Immature natural killer cell (primary cell): Measurements from ENCODE around the gene BAD. TPM values are rescaled to one million over a fixed set of nuclear protein-coding genes. Genes with fewer than 3 reads are reported as not detected.

Experiments used
- DNase-seq, 3 donors: peaks; one replicate each; pipeline ENCODE4 v3.0.0; 2022; ENCODE audit warnings: mixed read lengths in 1 of 3
- H3K27ac Mint-ChIP-seq, 6 donors: one replicate each; pipeline ENCODE4 v1.8.0; 2020; ENCODE audit warnings: mixed read lengths in 6 of 6, mild to moderate bottlenecking in 5 of 6, inconsistent platforms in 4 of 6, moderate library complexity in 3 of 6
- H3K27me3 Mint-ChIP-seq, 3 donors: one replicate each; pipeline ENCODE4 v1.8.0; 2020 to 2021; ENCODE audit warnings: low read depth in 3 of 3, mild to moderate bottlenecking in 3 of 3, mixed read lengths in 3 of 3, moderate library complexity in 3 of 3, inconsistent platforms in 1 of 3
- H3K36me3 Mint-ChIP-seq, 3 donors: one replicate each; pipeline ENCODE4 v1.8.0; 2020; ENCODE audit warnings: mixed read lengths in 3 of 3, inconsistent platforms in 2 of 3, mild to moderate bottlenecking in 2 of 3
- H3K4me1 Mint-ChIP-seq, 2 donors: one replicate each; pipeline ENCODE4 v1.8.0; 2020; ENCODE audit warnings: inconsistent platforms in 2 of 2, mild to moderate bottlenecking in 2 of 2, mixed read lengths in 2 of 2, moderate library complexity in 1 of 2
- H3K4me3 Mint-ChIP-seq, 5 donors: one replicate each; pipeline ENCODE4 v1.8.0; 2020; ENCODE audit warnings: mild to moderate bottlenecking in 5 of 5, mixed read lengths in 5 of 5, inconsistent platforms in 3 of 5, moderate library complexity in 3 of 5
- H3K9me3 Mint-ChIP-seq, 6 donors: one replicate each; pipeline ENCODE4 v1.8.0; 2020; ENCODE audit warnings: mild to moderate bottlenecking in 6 of 6, mixed read lengths in 6 of 6, inconsistent platforms in 4 of 6, moderate library complexity in 3 of 6
- polyA plus RNA-seq, 3 donors: library from polyadenylated mRNA; unstranded; fragments of 300-500 nt; fragmentation: Illumina TruSeq; gene quantifications; one replicate each; pipeline ENCODE4 v1.2.3, GENCODE V29; 2021

The BAD gene
- polyA plus RNA-seq, 3 donors from 2014 or later, result 67.7 to 87.5 (median 77.3) TPM

DNA sequence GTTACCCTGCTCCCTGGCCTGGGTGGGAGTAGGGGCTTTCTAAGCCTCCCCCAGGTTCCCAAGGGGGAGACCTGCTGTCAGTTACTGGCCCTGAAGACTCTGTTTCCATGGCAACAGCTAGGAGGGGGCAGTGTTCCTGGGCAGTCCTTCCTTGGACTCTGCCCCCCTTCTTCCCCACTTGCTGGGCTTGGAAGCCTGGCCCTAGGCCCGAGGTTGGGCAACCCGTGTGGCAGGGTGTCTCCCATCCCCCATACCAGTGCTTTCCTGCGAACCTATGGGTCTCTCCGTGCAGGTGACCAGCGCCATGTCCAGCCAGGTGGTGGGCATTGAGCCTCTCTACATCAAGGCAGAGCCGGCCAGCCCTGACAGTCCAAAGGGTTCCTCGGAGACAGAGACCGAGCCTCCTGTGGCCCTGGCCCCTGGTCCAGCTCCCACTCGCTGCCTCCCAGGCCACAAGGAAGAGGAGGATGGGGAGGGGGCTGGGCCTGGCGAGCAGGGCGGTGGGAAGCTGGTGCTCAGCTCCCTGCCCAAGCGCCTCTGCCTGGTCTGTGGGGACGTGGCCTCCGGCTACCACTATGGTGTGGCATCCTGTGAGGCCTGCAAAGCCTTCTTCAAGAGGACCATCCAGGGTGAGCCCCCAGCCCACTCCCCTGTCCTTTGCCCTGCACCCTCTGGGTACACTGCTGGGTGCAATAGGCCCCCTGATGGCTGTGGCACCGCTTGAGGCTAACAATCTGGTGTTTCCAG lies 22.6 kb upstream of the BAD start:
- Mint-ChIP-seq H3K4me3 (peak overlapping the region; percentile 91 to 98 (median 94)), H3K27me3 (peaks cover 5 to 10% (median 10%) of the 10 kb centered on the region in 3 donors)

DNA sequence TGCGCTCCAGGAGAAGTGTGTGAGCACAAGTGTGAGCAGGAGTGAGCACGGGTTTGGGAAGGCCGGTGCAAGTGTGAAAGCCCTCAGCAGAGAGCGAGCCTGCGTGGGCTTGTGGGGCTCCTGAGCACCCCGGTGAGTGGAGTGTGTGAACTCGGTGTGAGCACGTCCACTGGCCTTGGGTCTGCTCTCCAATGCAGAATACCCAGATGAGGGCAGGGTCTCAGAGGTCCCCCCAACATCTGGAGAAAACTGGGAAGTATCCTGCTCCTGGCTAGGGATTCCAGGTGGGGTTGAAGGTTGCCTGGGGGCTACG lies 22.1 kb upstream of the BAD start:
- no peak for DNase-seq
- Mint-ChIP-seq H3K27ac (peak overlapping the region; percentile 93 to 98 (median 94)), H3K9me3 (no peaks in the 10 kb centered on the region), H3K36me3 (peaks cover 0 to 4% (median 0%) of the 10 kb centered on the region in 3 donors), H3K4me1 (peaks cover 30 to 33% of the 10 kb centered on the region in 2 donors), H3K4me3 (peak overlapping the region; percentile 91 to 98 (median 94)), H3K27me3 (peaks cover 7 to 15% (median 10%) of the 10 kb centered on the region in 3 donors)

More for the DNA sequence above, 22.6 kb upstream of the BAD start:
- peak overlapping the region in 5 of 6 donors; percentile 93 to 97 (median 93) for H3K27ac Mint-ChIP-seq
- H3K4me1 Mint-ChIP-seq, result peaks cover 30 to 33% of the 10 kb centered on the region in 2 donors
- DNase-seq, result no peak
- H3K9me3 Mint-ChIP-seq, result no peaks in the 10 kb centered on the region
- peaks cover 0 to 4% (median 0%) of the 10 kb centered on the region in 3 donors for H3K36me3 Mint-ChIP-seq

DNA sequence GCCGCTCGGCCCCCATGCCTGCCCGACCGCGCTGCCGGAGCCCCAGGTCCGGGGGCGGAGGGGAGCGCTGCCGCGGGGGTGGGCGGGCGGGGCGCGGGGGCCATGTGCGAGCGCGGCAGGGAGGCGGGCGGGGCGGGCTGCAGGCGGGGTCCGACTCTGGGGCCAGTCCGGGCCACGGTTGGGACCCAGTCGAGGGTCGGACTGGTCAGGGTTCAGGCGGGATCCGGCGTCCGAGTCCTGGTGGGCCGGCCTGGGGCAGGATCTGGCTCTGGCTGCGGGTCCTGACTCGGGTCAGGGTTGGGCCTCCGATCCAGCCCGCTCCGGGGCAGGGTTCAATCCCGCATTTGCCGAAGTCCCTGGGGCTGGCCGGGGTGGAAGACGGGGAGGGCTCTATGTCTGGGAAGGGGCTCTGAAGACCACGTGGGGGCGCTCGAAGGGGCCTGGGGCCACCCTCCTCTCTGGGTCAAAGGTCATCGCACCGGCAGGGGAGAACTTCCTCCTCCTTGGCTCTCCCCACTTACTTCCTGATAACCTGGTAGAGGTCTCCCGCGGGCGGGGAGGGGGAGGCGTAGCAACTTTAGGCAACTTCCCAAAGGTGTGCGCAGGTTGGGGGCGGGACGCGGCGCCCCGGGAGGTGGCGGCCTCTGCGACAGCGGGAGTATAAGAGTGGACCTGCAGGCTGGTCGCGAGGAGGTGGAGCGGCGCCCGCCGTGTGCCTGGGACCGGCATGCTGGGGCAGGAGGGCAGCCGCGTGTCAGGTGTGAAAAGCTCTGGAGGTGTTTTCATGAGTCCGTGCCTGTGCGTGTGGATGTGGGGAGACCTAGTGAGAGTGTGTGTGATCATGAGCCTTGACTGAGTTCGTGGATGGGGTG lies 21.5 kb upstream of the BAD start:
- Mint-ChIP-seq H3K27ac (peak overlapping the region; percentile 93 to 98 (median 94)), H3K36me3 (peaks cover 0 to 4% (median 0%) of the 10 kb centered on the region in 3 donors), H3K9me3 (no peaks in the 10 kb centered on the region), H3K4me3 (peak overlapping the region; percentile 91 to 98 (median 94)), H3K27me3 (peaks cover 7 to 21% (median 11%) of the 10 kb centered on the region in 3 donors), H3K4me1 (peaks cover 32 to 34% of the 10 kb centered on the region in 2 donors)
- peak; percentile 59 to 62 (median 60) for DNase-seq

DNA sequence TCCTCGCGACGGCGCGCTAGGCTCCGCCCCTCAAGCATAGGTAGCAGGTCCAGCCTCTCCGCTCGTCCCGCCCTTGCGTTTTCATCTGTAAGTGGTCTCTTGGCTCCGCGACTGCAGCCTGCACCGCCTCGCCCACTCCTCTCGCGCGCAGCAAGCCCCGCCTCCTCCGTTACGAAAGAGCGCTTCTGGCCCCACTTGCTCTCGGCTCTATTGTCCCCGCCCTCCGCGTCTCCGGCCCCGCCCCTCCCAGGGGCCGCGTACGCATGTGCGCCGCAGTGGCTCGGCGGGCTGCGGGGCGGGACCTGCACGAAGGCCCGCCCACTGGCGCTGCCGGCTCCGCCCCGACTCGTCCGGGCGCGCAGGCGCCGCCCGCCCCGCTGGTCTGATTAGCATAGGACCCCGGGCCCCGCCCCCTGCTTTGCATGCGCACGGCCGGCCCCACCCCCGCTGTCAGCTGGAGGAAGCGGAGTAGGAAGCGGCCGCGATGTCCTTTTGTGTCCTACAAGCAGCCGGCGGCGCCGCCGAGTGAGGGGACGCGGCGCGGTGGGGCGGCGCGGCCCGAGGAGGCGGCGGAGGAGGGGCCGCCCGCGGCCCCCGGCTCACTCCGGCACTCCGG lies 20.7 kb upstream of the BAD start, which contains the start of gene ESRRA:
Gene ESRRA (plus strand): TSS at position 450 of the 616 bp plus-strand sequence. CDS start 1,656 bp downstream, outside the sequence.
- DNase-seq, result peak; percentile 99
- peaks cover 13 to 28% (median 16%) of the 10 kb centered on the region in 3 donors for H3K27me3 Mint-ChIP-seq
- H3K4me3 Mint-ChIP-seq, result peak within 1 kb of the TSS; percentile 94 to 98 (median 95)
- no peaks in the 10 kb centered on the region for H3K9me3 Mint-ChIP-seq
- peaks cover 37 to 38% of the 10 kb centered on the region in 2 donors for H3K4me1 Mint-ChIP-seq
- H3K36me3 Mint-ChIP-seq, result peaks cover 0 to 4% (median 0%) of the 10 kb centered on the region in 3 donors
- H3K27ac Mint-ChIP-seq, result peak within 1 kb of the TSS; percentile 93 to 99 (median 98)

DNA sequence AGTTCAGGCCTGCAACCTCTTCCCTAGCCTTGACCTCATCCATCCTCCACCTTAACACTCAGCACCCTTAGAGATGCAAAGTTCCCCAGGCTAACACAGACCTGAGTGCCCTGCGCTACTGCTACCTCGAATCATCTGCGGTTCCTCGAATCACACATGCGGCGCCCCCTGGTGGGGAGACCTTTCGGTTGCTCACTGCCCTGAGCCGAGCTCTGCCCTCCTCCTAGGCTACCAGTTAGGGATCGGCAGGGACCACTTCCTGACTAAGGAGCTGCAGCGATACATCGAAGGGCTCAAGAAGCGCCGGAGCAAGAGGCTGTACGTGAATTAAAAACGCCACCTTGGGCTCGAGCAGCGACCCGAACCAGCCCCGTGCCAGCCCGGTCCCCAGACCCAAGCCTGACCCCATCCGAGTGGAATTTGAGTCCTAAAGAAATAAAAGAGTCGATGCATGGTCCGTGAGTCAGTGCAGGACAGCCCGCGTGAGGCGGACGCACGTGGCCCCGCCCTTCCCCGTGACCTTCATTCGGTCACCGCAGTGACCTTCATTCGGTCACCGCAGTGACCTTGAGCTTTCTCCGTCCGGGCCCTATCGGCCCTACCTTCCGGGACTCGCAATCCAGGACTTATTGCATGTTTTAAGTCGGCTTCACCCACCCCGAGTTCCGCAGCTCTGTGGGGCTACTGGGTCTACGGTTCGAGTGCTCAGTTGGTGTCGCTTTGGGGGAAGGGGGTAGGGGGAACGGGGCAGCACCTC lies 20.0 kb upstream of the BAD start:
- Mint-ChIP-seq H3K4me1 (peaks cover 38 to 45% of the 10 kb centered on the region in 2 donors), H3K36me3 (peaks cover 0 to 4% (median 0%) of the 10 kb centered on the region in 3 donors), H3K4me3 (peak overlapping the region; percentile 90 to 98 (median 94))

DNA sequence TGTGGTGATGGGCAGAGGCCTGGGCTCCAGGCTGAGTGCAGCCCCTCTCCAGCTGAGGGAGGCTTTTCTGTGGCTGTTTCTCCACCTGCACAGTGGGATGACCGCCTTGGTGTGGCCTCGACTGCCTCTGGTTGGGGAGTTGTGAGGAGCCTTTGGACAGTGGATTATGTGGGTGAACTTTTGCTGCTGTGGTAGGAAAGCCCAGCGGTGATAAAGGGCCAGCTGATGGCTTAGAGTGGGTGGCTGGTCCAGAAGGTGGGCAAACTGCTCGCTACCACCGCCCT lies 19.5 kb upstream of the BAD start:
- Mint-ChIP-seq H3K9me3 (no peaks in the 10 kb centered on the region), H3K4me3 (peak overlapping the region; percentile 90 to 98 (median 94)), H3K4me1 (peaks cover 38 to 46% of the 10 kb centered on the region in 2 donors), H3K36me3 (peaks cover 0 to 4% (median 0%) of the 10 kb centered on the region in 3 donors), H3K27ac (peak overlapping the region; percentile 91 to 99 (median 98)), H3K27me3 (peaks cover 19 to 34% (median 19%) of the 10 kb centered on the region in 3 donors)
- DNase-seq, result no peak

More for the DNA sequence above, 20.0 kb upstream of the BAD start:
- Mint-ChIP-seq H3K27ac (peak overlapping the region; percentile 91 to 99 (median 98)), H3K27me3 (peaks cover 18 to 34% (median 18%) of the 10 kb centered on the region in 3 donors), H3K9me3 (no peaks in the 10 kb centered on the region)
- DNase-seq, result peak; percentile 89 to 90 (median 90)

DNA sequence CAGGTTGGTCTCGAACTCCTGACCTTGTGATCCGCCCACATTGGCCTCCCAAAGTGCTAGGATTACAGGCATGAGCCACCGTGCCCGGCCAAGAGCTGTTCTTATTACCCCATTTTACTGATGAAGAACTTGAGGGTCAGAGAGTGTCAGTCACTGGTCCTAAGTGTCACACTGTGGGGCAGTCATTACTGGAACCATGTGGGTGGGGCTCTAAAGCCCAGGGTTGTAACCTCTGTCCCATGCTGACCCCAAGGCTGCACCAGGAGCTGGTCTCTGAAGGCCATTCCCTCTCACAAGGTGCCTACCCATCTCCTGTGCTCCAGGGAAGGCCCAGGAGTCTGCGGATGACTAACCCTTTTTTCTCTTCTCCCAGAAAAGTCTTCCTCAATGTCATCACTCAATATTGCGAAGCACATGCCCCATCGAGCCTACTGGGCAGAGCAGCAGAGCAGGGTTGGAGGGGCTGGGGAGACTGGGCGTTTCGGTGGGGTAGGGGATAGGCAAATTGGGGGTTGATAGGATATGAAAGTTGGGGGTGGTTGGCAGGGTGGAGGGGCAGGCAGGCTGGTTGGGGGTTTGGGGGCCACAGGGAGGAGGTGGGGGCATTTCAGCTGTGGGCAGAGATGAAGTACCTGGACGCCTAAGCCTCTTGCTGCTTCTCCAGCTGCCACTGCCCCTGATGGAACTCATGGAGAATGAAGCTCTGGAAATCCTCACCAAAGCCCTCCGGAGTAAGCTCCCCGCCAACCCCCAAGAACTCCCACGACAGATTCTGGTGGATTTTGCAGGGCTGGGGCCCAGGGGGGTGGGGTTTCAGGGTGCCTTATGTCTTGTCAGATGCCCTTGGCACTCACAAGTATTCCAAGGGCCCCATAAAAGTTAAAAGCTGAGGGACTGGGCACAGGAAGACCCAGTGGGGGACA lies 18.9 kb upstream of the BAD start:
- peaks cover 38 to 46% of the 10 kb centered on the region in 2 donors for H3K4me1 Mint-ChIP-seq
- H3K27ac Mint-ChIP-seq, result peak overlapping the region in 4 of 6 donors; percentile 97 to 99 (median 98)
- no peak overlapping the region for H3K4me3 Mint-ChIP-seq
- no peak for DNase-seq
- no peaks in the 10 kb centered on the region for H3K9me3 Mint-ChIP-seq
- H3K27me3 Mint-ChIP-seq, result peaks cover 20 to 34% (median 22%) of the 10 kb centered on the region in 3 donors
- H3K36me3 Mint-ChIP-seq, result peaks cover 0 to 4% (median 0%) of the 10 kb centered on the region in 3 donors

DNA sequence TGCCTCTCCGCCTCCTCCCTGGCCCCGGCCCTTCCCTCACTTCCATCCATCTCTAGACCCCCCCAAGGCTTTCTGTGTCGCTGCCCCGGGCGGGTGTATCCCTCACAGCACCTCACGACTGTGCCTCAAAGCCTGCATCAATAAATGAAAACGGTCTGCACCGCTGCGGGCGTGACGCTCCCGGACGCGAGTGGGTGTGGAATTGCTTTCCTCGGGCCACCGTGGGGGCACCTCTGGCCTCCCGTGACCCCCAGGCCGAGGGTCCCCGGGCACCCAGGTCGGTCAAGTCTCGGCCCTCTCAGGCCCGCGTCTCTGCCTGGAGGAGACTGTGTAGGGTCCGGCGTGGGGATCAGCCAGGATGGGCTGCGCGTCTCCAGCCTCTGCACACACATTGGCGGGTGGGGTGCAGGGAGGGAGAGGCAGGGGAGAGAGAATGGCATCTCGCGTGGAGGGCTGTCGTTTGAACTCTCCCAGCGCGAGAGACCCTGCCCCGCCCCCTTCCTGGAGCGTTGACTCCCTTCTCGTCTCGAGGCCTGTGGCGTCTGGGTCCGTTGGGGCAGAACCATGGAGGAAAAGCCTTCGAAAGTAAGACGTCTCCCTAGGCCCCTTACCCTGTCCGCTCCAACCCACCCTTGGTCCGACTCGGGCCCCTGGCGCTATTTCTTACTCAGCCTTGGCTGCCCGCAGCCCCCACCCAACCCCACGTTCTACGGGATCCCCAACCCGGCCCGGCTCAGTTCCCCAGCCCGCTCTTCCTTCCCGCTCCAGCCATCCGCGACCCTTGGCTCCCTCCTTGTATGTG lies 15.6 kb upstream of the BAD start, which contains the start of gene CATSPERZ:
Gene CATSPERZ (plus strand): TSS at position 512 of the 802 bp plus-strand sequence. CDS start 53 bp downstream, at position 565.
- Mint-ChIP-seq H3K36me3 (no peaks in the 10 kb centered on the region), H3K9me3 (no peaks in the 10 kb centered on the region), H3K27ac (peak within 1 kb of the TSS in 5 of 6 donors; percentile 77 to 87 (median 80)), H3K4me1 (peaks cover 25 to 30% of the 10 kb centered on the region in 2 donors), H3K27me3 (peaks cover 29 to 41% (median 40%) of the 10 kb centered on the region in 3 donors), H3K4me3 (peak within 1 kb of the TSS; percentile 65 to 80 (median 72))
- peak in 1 of 3 donors; percentile 12 for DNase-seq

DNA sequence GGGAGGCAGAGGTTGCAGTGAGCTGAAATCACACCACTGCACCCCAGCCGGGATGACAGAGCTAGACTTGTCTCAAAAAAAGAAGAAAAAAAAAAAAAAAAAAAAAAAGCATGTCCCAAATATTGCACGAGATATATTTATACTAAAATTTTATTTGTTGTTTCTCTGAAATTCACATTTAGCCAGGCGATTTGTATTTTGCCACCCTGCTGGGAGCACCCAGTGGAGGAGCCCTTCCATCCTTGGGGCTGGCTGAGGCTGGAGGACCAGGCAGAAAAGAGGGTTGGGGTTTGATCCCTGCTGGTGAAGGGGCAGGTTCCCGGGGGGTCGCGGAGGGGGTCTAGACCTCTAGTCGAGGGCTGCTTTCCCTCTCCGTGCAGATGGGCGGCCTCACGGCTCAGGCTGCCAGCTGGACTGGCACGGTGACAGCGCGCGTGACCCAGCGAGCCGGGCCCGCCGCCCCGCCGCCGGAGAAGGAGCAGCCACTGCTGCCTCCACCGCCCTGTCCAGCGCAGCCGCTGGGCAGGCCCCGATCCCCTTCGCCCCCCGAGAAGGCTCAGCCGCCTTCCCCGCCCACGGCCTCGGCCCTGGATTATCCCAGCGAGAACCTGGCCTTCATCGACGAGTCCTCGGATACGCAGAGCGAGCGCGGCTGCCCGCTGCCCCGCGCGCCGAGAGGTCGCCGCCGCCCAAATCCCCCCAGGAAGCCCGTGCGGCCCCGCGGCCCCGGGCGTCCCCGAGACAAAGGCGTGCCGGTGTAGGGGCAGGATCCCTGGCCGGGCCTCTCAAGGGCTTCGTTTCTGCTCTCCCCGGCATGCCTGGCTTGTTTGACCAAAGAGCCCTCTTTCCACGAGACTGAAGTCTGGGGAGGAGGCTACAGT lies 14.7 kb upstream of the BAD start:
- H3K27me3 Mint-ChIP-seq, result peaks cover 30 to 44% (median 36%) of the 10 kb centered on the region in 3 donors
- H3K4me3 Mint-ChIP-seq, result peak overlapping the region in 4 of 5 donors; percentile 3 to 29 (median 22)
- H3K36me3 Mint-ChIP-seq, result no peaks in the 10 kb centered on the region
- H3K9me3 Mint-ChIP-seq, result no peaks in the 10 kb centered on the region
- H3K27ac Mint-ChIP-seq, result peak overlapping the region in 4 of 6 donors; percentile 35 to 83 (median 48)
- peaks cover 20 to 21% of the 10 kb centered on the region in 2 donors for H3K4me1 Mint-ChIP-seq
- DNase-seq, result peak in 1 of 3 donors; percentile 6

DNA sequence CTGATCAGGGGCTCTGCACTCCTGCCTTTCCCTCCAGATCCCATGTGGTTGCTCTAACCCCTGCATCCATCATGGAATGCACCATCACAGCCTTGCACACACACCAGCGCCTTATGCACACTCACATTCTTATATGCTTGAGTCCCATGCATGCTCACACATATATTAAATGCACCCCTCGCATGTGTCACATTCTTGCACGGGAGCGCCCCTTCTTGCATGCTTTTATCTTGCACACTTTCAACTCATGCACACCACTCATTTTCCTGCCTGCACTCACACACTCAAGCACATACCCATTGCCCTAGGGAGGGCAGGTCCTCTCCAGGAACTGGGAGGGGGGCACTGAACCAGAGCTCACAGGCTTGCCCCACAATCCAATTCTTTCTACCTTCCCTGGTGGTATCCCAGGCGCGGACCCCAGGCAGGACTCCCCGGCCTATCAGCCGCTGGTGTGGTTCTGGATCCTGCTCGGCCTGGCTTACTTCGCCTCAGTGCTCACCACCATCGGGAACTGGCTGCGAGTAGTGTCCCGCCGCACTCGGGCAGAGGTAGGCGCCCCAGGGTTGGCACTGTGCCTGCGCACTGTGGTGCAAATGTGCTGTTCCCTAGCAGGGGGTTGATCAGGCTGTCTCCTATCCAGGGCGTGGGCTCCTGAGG lies 13.4 kb upstream of the BAD start:
- DNase-seq, result no peak
- no peaks in the 10 kb centered on the region for H3K36me3 Mint-ChIP-seq
- peaks cover 14 to 18% of the 10 kb centered on the region in 2 donors for H3K4me1 Mint-ChIP-seq
- no peaks in the 10 kb centered on the region for H3K9me3 Mint-ChIP-seq
- H3K27me3 Mint-ChIP-seq, result peaks cover 29 to 45% (median 40%) of the 10 kb centered on the region in 3 donors
- H3K27ac Mint-ChIP-seq, result peak overlapping the region in 1 of 6 donors; percentile 35
- H3K4me3 Mint-ChIP-seq, result peak overlapping the region in 1 of 5 donors; percentile 21
